Epithelial cell of umbilical artery (primary cell): ENCODE results near the gene CTXN2. TPM values are rescaled to one million over a fixed set of nuclear protein-coding genes. Genes with fewer than 3 reads are reported as not detected.

Experiments
- total RNA-seq: library from RNA; depleted of rRNA; stranded (reverse); fragments of >200 nt; gene quantifications from 2 replicates; pipeline ENCODE4 v1.2.3, GENCODE V29; 2014

Gene CTXN2
- total RNA-seq = not detected in 2 replicates

DNA sequence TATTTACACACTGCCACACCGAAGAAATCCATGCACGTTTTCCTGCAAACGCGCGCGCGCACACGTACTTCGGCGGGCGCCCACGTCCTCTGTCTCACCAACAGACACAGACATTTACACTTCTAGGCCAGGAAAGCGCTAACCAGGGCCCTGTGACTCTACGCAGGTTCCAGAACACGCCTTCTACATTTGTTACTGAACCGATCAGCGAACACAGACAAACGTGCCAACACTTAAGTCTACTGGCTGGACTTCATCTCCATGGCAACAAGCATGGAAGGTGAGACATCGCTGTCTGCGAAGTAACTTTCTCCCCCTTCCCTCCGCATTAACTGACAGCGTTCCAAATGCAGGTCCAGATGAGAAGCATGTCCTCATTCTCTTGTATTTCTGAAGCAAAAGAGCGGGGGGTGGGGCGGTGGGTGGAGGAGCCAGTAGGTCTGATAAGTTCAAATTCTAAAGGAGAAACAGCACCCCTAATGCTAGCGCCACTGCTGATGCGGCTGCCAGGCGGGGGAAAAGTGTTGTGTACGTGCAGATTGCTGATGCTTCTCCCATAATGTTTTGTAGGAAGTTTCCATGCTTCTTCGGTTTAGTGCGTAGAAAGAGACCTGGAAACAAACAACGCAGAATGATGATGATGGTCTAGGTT is at the start of gene CTXN2:
Gene CTXN2, plus strand, starts transcription at position 92 of the 652 bp plus-strand sequence. CDS start 9,636 bp downstream, outside the sequence.

DNA sequence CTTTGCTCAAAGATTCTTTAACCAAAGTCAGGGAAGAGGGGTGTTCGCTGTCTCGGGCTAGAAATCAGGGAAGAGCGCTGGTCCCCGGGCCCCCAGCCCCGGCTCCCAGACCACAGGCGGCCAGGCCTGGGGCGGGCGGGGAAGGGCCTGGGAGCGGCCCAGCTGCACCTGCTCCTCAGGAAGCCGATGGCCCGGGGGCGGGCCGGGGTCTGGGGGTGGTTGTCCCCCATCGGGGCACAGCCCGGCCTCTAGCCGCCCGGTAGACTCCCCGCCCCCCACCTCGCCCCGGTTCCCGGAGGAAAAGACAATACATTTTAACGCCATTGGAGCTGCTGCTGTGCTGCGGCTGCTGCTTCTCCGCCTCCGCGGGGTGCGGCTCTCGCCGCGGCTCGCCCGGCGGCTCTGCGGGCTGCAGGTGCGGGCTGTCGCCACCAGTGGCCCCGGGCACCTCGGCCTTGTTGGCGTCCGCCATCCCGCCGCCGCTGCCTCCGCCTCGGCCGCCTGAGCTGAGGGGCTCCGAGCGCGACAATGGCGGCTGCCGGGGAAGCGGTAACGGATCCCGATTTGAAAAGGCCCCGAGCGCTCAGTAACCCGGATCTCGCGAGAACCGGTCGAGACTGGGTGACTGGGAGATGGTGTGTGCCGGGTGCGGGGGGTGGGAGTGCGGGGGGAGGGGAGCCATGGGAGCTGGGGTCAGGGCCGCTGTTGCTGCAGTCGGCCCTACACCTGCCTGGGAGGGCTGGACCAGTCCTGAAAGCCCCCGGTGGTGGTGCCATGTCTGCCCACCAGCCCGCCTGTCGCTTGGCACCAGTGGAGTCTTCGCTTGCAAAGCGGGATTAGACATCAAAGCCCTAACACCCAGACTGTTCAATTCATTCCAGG is 13.5 kb upstream of the CTXN2 start, which contains the start of gene MYEF2:
Gene MYEF2, minus strand, starts transcription at position 530 of the 882 bp plus-strand sequence. Its CDS starts 58 bp downstream, at position 472.

DNA sequence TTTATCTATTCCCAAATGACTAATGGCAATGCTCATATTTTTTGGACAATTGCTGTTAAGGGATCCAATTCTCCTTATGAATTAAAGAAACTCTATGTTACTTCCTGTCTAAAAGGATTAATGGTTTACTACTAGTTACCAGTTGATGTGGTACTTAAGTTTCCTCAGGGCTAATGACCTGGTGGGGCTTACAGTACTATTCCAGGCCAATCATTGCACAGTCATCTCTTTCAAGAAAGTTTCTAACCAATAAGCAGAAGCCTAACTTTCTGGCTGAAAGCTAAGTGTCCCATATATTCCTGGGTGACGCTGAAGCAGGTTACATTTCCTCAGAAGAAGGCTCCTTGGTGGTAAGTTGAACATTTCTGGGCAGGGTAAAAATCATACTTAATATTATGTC is 14.5 kb downstream of the CTXN2 start, which contains the start of gene SLC12A1:
Gene SLC12A1, plus strand, starts transcription at position 322 of the 400 bp plus-strand sequence. CDS start 1,418 bp downstream, outside the sequence.

Other genes with a start within 250 kb of the CTXN2 start
- under 0.01 TPM in 1 of 2 replicates, not detected in the other for gene SLC24A5, start 70.7 kb upstream of the CTXN2 start, total RNA-seq
- 14.9 and 40.1 TPM in 2 replicates for gene MYEF2, start 13.4 kb upstream of the CTXN2 start, total RNA-seq
- not detected in 2 replicates for gene SLC12A1, start 14.6 kb downstream of the CTXN2 start, total RNA-seq
- gene DUT, start 139.8 kb downstream of the CTXN2 start, total RNA-seq = 61.4 and 68.8 TPM in 2 replicates